Measurements from ENCODE around the gene PTPRF. TPM values are rescaled to one million over a fixed set of nuclear protein-coding genes. Genes with fewer than 3 reads are reported as not detected.
A peak's percentile ranks its signal among the peaks of the same experiment; 100 is the strongest.

Gene PTPRF
- polyA plus RNA-seq, 3 donors: not detected

DNA sequence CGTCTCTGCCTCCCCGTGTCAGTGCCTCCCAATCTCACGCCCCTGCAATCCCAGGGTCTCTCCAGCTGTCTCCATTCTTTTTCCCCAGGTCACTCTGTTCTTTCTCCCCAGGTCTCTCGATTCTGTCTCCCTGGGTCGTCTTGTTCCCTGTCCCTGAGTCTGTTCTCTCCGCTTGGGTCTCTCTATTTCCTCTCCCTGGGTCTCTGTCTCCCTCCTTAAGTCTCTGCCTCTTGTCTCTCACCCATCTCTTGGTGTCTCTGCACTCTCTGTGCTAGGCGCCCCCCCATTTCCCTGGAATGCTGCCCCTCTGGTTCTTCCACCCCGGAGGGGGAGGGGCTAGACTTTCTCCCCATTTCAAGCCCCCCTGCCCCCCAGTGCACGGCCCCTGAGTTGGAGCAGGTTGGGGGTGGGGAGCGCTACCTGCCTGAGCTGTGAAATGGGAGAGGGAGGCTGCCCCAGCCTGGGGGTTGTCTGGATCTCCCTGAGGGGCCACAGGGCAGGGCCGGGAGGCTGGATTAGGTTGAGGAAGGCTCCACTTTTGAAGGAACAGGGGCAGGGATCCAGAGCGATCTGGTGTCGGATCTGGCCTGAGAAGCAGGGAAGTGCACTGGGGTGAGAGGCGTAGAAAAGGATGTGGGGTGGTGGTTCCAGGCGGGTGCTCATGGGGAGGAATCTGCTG lies 1.4 kb downstream of the PTPRF start:
- peaks cover 25 to 35% of the 10 kb centered on the region in 2 donors for H3K27me3 ChIP-seq (ENCODE audit: control insufficient read depth in 2 of 2, insufficient read depth in 2 of 2, low read length in 2 of 2)
- no peak for DNase-seq
- H3K4me2 ChIP-seq (replicated peaks; ENCODE audit: extremely low read depth, low read length, poor library complexity, severe bottlenecking): peak overlapping the region; percentile 59
- Mint-ChIP-seq H3K4me3 (peak overlapping the region; percentile 79 to 98), H3K27me3 (ENCODE audit: low read depth in 3 of 3) (peaks cover 37 to 44% (median 40%) of the 10 kb centered on the region in 3 donors), H3K36me3 (peaks cover 4 to 7% of the 10 kb centered on the region in 2 donors), H3K27ac (no peak overlapping the region), H3K4me1 (peaks cover 12% of the 10 kb centered on the region), H3K9me3 (peaks cover 0 to 9% (median 6%) of the 10 kb centered on the region in 7 donors)
- WGBS (ENCODE audit: insufficient coverage): 53% methylated on average over 11 of the region's 15 CpGs
- H3K4me3 ChIP-seq (replicated peaks in 1 of 3; ENCODE audit: low read depth in 2 of 3, low read length in 3 of 3): peak overlapping the region in 1 of 3 experiments; percentile 56
- TF ChIP-seq CTCF (IDR thresholded peaks at IDR 0.05): no peak
- H3K36me3 ChIP-seq (replicated peaks in 1 of 2; ENCODE audit: control insufficient read depth in 1 of 2, insufficient read depth in 2 of 2, low read length in 2 of 2): no peaks in the 10 kb centered on the region
- peak overlapping the region; percentile 59 for H2AFZ ChIP-seq (ENCODE audit: insufficient read depth, low read depth, low read length, poor library complexity, severe bottlenecking)
- intact Hi-C loops (cut with micrococcal nuclease): loop anchor here in 1 of 2 donors (10.0 kb wide), 1 partner anchor 403 kb away; the partner anchor contains the start of gene ARTN
- no peaks in the 10 kb centered on the region for H3K79me2 ChIP-seq (ENCODE audit: insufficient read depth, low read length)
- H3K27ac ChIP-seq (ENCODE audit: low read depth in 1 of 2, low read length in 2 of 2): no peak overlapping the region
- H3K9ac ChIP-seq (ENCODE audit: insufficient read depth, low read length, poor library complexity, severe bottlenecking): no peak overlapping the region
- no peaks in the 10 kb centered on the region for H4K20me1 ChIP-seq (ENCODE audit: insufficient read depth, low read length)
- H3K4me1 ChIP-seq (ENCODE audit: control insufficient read depth in 1 of 2, insufficient read depth in 2 of 2, low read length in 2 of 2): peaks cover 4 to 5% of the 10 kb centered on the region in 2 donors
- peaks cover 0 to 5% of the 10 kb centered on the region in 2 donors for H3K9me3 ChIP-seq (replicated peaks in 1 of 2; ENCODE audit: control insufficient read depth in 1 of 2, insufficient read depth in 1 of 2, low read length in 2 of 2)

DNA sequence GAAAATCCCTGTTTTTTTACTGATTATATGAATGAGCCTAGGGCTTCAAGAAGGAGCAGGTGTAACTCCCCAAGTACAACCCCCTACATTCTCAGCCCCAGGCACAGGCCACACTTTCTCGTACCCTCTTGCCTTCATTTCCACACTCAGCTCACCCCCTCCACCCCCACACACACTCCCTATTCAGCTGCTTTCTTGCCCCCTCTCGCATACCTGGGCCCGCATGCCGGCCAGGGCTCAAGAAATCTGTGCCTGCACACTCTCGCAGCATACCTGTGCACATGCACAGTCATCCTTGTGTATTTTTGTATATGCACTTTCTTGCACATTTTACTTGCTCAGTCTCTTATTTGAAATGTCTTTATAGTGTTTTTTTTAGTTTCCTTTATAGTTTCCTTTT lies 2.0 kb downstream of the PTPRF start:
- no peaks in the 10 kb centered on the region for H3K36me3 ChIP-seq (replicated peaks in 1 of 2; ENCODE audit: control insufficient read depth in 1 of 2, insufficient read depth in 2 of 2, low read length in 2 of 2)
- H2AFZ ChIP-seq (ENCODE audit: insufficient read depth, low read depth, low read length, poor library complexity, severe bottlenecking): no peak overlapping the region
- Mint-ChIP-seq H3K36me3 (peaks cover 4 to 7% of the 10 kb centered on the region in 2 donors), H3K4me3 (peak overlapping the region; percentile 34 to 98), H3K9me3 (peaks cover 0 to 9% (median 6%) of the 10 kb centered on the region in 7 donors), H3K27me3 (ENCODE audit: low read depth in 3 of 3) (peaks cover 37 to 44% (median 40%) of the 10 kb centered on the region in 3 donors), H3K4me1 (peaks cover 12% of the 10 kb centered on the region), H3K27ac (no peak overlapping the region)
- H3K27ac ChIP-seq (ENCODE audit: low read depth in 1 of 2, low read length in 2 of 2): no peak overlapping the region
- H4K20me1 ChIP-seq (ENCODE audit: insufficient read depth, low read length): no peaks in the 10 kb centered on the region
- H3K4me1 ChIP-seq (ENCODE audit: control insufficient read depth in 1 of 2, insufficient read depth in 2 of 2, low read length in 2 of 2): peaks cover 4 to 5% of the 10 kb centered on the region in 2 donors
- intact Hi-C loops (cut with micrococcal nuclease): loop anchor here in 1 of 2 donors (10.0 kb wide), 1 partner anchor 402 kb away; the partner anchor contains the start of gene ARTN
- DNase-seq: no peak
- TF ChIP-seq CTCF (IDR thresholded peaks at IDR 0.05): no peak
- no peak overlapping the region for H3K4me2 ChIP-seq (replicated peaks; ENCODE audit: extremely low read depth, low read length, poor library complexity, severe bottlenecking)
- H3K27me3 ChIP-seq (ENCODE audit: control insufficient read depth in 2 of 2, insufficient read depth in 2 of 2, low read length in 2 of 2): peaks cover 25 to 35% of the 10 kb centered on the region in 2 donors
- H3K9me3 ChIP-seq (replicated peaks in 1 of 2; ENCODE audit: control insufficient read depth in 1 of 2, insufficient read depth in 1 of 2, low read length in 2 of 2): peaks cover 0 to 5% of the 10 kb centered on the region in 2 donors
- H3K9ac ChIP-seq (ENCODE audit: insufficient read depth, low read length, poor library complexity, severe bottlenecking): no peak overlapping the region
- no peaks in the 10 kb centered on the region for H3K79me2 ChIP-seq (ENCODE audit: insufficient read depth, low read length)
- H3K4me3 ChIP-seq (replicated peaks in 1 of 3; ENCODE audit: low read depth in 2 of 3, low read length in 3 of 3): no peak overlapping the region
- 82% methylated on average over 1 of the region's 5 CpGs for WGBS (ENCODE audit: insufficient coverage)
